Endothelial cell of umbilical vein (primary cell): ENCODE measurements around the gene REL.

Source experiments
- JUN ChIP-seq: IDR thresholded peaks from 2 replicates; pipeline ENCODE4 v1.6.1; 2011; ENCODE audit warnings: borderline replicate concordance, low read depth; ENCODE audit not compliant: insufficient read length, insufficient read depth
- POLR2A ChIP-seq: IDR thresholded peaks from 2 replicates; pipeline ENCODE4 v1.6.1; 2012; ENCODE audit warnings: low read depth, mild to moderate bottlenecking, control low read depth, low read length
- TF ChIP-seq, protein P1 (sequence below), 2 donors: IDR thresholded peaks; 1 replicate in 1 of 2; 2 replicates in 1 of 2; pipeline ENCODE4 v1.5.1; 2011; ENCODE audit warnings: low read length in 2 of 2, mild to moderate bottlenecking in 2 of 2, moderate library complexity in 2 of 2, control low read depth in 1 of 2, inconsistent platforms in 1 of 2, low read depth in 1 of 2; ENCODE audit not compliant: insufficient read depth in 1 of 2; ENCODE audit errors: extremely low read depth in 1 of 2

DNA sequence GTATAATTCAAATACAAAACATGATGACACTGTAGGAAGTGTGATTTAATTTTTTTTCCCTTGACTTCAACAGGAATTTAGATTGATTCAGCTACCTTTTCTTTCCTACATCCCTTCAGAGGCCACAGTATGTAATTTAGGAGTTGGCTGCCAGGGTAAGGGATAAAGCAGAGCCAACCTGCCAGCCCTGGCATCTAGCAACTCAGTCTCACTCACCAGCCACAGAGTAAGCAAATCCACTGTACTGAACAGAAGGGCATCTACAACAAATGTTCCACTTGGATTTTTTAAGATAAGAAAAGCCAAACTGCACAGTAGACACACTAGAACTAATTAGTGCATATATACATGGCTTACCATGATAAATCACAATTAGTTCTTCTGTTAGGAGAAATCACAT lies 81.8 kb downstream of the REL start:
- TF ChIP-seq, protein P1, sequence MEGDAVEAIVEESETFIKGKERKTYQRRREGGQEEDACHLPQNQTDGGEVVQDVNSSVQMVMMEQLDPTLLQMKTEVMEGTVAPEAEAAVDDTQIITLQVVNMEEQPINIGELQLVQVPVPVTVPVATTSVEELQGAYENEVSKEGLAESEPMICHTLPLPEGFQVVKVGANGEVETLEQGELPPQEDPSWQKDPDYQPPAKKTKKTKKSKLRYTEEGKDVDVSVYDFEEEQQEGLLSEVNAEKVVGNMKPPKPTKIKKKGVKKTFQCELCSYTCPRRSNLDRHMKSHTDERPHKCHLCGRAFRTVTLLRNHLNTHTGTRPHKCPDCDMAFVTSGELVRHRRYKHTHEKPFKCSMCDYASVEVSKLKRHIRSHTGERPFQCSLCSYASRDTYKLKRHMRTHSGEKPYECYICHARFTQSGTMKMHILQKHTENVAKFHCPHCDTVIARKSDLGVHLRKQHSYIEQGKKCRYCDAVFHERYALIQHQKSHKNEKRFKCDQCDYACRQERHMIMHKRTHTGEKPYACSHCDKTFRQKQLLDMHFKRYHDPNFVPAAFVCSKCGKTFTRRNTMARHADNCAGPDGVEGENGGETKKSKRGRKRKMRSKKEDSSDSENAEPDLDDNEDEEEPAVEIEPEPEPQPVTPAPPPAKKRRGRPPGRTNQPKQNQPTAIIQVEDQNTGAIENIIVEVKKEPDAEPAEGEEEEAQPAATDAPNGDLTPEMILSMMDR (IDR thresholded peaks at IDR 0.05; ENCODE audit: extremely low read depth in 1 of 2, insufficient read depth in 1 of 2, low read depth in 1 of 2, low read length in 2 of 2): no peak
- no peak for TF ChIP-seq POLR2A
- TF ChIP-seq JUN: no peak
